HFF-Myc (cell line): ENCODE measurements around the gene ORMDL2.

ENCODE experiments used
- DNase-seq: peaks from one replicate; pipeline ENCODE4 v3.0.0-alpha.2; 2011; ENCODE audit warnings: low read depth; ENCODE audit errors: extremely low read depth
- H3K4me3 ChIP-seq: replicated peaks from 2 replicates; pipeline ENCODE4 v1.5.1; 2011; ENCODE audit warnings: low read depth, mild to moderate bottlenecking, control low read depth, low read length
- CTCF ChIP-seq: IDR thresholded peaks from 2 replicates; pipeline ENCODE4 v1.5.1; 2012; ENCODE audit warnings: mild to moderate bottlenecking, low read depth, low read length, control low read depth; ENCODE audit errors: missing control alignments

ORMDL2 gene

GRCh38 chr12:55817345-55818139 is at the start of gene ORMDL2, which contains the start of gene SARNP:
ORMDL2 (plus strand) TSS chr12:55818041; CDS start chr12:55819000, 959 bp downstream.
SARNP (minus strand) TSS chr12:55817724; CDS start chr12:55817701, 23 bp downstream.
- DNase-seq, result peak; percentile 100
- peak within 1 kb of the TSS; percentile 84 for H3K4me3 ChIP-seq
- no peak for TF ChIP-seq CTCF

- DNase-seq, result no peak
- TF ChIP-seq CTCF, result no peak
- no peak overlapping the region for H3K4me3 ChIP-seq
These were observed 46.1 kb upstream of the ORMDL2 start for GRCh38 chr12:55771736-55772135.

GRCh38 chr12:55777856-55778255 is 40.0 kb upstream of the ORMDL2 start:
- no peak for TF ChIP-seq CTCF
- no peak overlapping the region for H3K4me3 ChIP-seq
- DNase-seq, result no peak

GRCh38 chr12:55780685-55781084 is 37.2 kb upstream of the ORMDL2 start:
- DNase-seq, result no peak
- no peak overlapping the region for H3K4me3 ChIP-seq
- TF ChIP-seq CTCF, result no peak

GRCh38 chr12:55788546-55788945 is 29.3 kb upstream of the ORMDL2 start:
- DNase-seq, result no peak
- no peak overlapping the region for H3K4me3 ChIP-seq
- no peak for TF ChIP-seq CTCF

- no peak for TF ChIP-seq CTCF
- H3K4me3 ChIP-seq, result no peak overlapping the region
- DNase-seq, result no peak
These were observed 28.7 kb upstream of the ORMDL2 start for GRCh38 chr12:55789171-55789570.
